GM18858 (cell line): Measurements from ENCODE around the gene ULK4.
"Not testable (repeated sequence)": the region's sequence is repeated elsewhere in the genome, so short reads cannot be mapped to it uniquely, and the experiment has no call there.

ENCODE experiments used
- ATAC-seq: cut with Tn5 transposase; IDR thresholded peaks from one replicate; pipeline ENCODE4 v1.9.1; 2021; ENCODE audit not compliant: unreplicated experiment

Gene ULK4

DNA sequence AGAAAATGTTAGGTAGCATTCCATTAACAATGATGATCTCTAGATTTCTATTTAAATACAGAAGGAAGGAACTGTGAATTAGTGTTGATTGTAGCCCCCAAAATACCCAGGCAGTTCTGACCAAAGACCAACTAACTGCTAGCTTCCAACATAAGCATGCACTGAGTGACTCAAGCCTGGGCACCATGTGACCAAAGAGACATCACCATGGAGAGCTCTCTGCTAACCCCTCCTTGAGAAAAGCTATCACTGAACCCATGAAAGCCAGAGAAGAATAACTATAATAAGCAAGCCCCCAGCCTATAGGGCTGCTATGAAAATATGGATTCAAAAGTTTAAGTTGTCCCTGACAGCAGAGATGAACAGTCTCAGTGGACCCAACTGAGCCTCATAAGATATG is 310.2 kb downstream of the ULK4 start:
- ATAC-seq: no peak

DNA sequence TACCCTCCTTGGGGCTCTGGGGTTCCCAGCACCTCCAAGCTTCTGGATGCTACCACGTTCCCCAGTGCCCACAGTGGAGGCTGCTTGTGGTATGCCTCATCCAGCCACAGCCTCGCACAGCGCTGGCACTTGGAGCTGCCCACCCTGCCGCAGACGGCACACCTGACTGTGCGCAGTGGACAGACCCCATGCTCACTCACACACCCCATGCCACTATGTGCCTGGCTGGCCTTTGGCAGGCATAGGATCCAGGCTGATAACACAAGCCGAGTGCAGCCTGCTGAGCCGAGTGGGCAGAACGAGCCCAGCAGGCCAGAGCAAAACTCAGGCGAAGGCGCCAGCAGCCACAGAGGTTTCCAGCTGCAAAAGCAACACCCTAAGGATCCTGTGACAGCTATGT is 311.5 kb downstream of the ULK4 start:
- no peak for ATAC-seq

DNA sequence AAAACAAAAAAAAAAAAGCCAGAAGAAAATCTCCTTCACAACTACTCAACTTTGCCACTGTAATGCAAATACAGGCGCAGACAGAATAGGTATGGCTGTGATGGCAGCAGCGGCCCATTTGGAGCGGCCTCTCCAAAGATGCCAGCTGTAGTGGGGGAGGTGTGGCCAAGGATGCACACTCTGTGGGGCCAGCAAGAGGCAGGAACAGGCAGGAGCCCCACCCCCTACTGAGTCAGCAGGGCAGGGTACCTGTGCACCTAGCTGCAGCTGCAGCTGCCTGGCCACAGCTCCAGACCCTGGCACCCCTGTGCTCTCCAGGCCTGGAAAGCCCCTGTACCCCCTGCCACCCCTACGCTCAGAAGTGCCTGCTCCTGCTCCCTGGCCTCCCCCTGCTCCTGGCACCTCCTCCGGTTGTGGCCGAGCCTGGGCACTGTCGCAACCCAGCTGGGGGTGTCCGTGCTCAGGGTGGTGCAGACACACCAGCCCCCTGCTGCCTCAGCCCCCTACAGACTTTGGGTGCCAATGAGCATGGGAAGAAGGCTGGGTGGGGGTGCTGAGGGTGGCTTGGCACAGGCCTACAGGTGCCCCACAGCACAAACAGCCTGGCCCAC is 312.7 kb downstream of the ULK4 start:
- no peak for ATAC-seq

DNA sequence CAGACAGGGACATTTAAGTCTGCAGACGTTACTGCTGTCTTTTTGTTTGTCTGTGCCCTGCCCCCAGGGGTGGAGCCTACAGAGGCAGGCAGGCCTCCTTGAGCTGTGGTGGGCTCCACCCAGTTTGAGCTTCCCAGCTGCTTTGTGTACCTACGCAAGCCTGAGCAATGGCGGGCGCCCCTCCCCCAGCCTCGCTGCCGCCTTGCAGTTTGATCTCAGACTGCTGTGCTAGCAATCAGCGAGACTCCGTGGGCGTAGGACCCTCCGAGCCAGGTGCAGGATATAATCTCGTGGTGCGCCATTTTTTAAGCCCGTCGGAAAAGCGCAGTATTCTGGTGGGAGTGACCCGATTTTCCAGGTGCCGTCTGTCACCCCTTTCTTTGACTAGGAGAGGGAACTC is 314.2 kb downstream of the ULK4 start:
- ATAC-seq: not testable (repeated sequence)

DNA sequence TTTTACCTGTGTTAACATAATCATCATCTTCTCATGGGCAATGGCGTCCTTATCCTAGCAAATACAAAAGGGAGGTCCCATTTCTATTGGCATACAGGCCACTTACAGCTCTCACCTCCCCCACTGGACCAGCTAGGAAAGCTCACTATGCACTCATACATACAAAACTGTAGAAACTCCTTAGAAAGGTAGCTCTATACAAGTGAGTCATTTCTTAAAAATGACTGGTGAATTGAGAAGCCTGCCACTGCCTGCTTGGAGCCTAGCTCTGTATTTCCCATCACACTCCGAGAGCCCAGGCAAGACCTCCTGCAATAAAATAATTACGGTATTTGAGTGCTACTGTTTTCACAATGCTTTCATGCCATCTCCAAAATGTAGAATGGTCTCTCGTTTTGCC is 321.8 kb downstream of the ULK4 start:
- no peak for ATAC-seq

DNA sequence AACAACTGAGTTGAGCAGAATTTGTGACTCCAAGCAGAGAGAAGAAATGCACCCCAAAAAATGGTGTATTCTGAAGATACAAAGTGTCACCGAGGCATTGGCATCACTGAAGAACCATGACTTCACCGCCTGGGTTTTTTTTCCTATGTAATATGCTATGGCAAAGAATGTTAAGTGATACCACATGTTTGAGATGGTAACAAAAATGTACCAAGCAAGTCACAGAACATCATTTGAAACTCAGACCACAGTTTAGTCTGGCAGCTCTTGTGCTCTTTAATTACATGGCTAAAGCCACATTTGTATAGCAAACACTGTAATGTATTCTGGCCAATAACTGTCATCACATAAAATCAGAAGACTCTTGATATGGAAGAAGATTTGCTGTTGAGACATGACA is 323.5 kb downstream of the ULK4 start:
- no peak for ATAC-seq

DNA sequence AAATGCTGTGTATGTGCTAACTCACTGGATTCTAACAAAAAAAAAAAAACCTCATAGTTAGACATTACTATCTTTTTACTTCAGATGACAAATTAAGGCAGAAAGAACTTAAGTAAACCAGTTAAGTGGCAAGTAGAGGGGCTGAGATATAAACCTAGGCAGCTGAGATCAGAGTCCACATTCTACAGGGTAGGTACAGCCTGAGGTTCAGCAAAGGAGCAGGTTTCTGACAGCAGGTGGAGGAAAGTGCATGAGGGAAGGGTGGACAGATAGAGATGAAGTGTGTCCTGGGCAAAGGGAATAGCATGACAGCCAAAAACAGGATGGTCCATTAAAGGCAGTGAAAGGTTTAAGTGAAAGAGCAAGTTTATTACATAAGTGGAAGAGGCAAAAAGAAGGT is 329.2 kb downstream of the ULK4 start:
- no peak for ATAC-seq

DNA sequence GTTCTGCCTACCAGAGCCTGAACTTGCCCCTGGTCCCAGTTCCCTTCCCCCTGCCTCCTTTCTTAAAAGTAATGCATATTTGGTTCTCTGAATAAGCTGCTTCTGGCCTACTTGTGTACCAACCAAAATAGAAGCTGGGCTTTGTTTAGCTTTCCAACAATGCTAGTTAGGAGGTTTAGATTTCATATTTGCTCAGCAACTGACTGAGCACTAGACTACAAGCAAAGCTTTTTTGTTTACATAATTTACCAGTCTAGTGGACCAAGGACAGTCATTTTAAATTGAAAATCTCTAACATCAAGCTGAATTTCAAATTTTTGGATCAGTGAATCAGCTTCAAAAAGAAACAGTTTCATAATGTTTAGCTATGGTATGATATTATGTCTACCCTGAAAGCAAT is 331.2 kb downstream of the ULK4 start:
- no peak for ATAC-seq

DNA sequence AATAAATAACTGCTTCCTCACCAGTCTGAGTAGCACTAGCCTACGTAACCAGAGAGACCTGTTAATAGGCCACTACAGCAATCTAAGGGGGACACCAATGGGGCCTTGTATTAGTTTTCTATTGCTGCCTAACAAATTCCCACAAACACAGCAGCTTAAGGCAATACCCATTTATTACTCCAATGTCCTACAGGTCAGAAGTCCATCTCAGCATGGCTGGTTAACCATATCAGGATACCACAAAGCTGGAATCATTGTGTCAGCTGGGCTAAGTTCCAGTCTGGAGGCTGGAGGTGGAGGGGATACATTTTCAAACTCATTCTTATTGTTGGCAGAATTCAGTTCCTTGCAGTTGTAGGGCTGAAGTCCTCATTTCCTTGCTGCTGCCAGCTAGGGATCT is 331.9 kb downstream of the ULK4 start:
- ATAC-seq: no peak

DNA sequence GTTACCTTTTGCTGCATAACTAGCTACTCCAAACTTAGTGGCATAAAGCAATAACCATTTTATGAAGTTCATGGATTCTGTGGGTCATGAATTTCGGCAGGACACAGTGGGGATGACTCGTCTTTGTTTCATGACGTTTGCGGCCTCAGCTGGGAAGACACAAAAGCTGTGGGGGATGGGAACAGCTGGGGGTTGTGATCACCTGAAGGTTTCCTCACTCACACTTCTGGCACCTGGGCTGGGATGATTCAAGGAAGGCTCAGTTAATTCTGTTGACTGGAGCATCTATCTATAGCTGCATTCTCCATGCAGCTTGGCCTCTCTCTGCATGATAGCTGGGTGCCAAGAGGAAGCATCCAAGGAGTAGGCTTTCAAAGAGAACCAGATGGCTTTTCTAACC is 332.8 kb downstream of the ULK4 start:
- no peak for ATAC-seq

DNA sequence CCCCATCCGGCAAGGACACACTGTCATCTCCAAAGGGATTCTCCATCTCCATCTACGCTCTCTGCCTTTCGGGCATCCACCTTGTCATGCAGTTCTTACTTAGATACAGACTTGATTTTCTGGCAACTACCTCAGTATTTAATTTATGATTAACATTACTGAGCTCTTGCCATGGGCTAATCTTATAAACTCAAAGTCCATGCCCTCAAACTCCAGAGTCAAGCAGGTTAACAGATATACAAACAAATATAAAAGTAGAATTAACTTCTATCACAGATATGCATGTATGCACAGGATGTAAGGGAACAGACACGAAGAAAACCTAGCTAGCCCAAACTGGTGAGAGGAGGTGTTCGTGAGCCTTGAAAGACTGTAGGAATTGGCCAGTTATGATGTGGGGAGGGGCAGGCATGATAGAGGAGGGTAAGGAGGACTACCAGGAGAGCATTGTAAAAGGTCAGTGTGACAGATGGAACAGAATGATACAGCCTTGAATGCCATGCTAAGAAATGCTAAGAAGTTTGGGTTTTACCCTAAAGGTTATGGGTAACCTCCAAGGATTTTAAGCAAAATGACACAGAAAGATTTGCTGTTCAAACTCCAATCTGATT is 334.3 kb downstream of the ULK4 start:
- ATAC-seq: no peak

DNA sequence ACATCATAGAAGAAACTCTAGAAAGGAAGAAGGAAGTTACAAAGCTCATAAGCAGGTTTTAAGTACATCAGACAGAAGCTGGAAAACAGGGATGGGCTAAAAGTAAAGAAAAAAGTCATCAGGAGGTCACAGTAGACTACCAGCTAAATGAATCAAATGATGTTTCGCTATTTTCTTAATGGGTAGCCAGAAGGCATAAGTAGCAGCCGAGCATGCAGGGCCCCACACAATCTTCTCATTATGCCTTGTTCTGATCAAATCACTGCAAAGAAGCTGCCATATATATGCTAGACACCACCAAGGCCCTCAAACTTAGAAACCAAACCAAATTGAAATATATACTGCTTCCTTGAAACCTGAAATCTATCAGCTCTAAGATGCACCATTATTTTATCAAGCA is 349.1 kb downstream of the ULK4 start:
- no peak for ATAC-seq

DNA sequence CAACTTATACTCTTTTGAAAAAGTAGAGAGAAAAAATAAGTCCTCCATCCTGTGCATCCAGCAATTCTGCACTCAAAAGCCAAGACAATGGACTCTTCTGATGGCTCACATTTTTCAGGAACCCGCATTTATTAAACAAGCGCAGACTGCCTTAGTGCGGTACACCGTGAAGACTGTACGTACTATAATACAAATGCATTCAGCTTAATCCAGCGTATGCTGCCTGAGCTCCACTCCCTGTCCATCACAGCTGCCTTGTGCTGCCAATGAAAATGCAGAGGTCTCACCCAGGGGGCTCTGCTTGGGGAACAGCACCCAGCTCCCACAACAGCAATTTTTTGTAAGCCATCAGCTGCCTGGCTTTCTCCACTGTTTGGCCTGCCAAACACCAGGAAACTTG is 350.9 kb downstream of the ULK4 start:
- ATAC-seq: no peak

DNA sequence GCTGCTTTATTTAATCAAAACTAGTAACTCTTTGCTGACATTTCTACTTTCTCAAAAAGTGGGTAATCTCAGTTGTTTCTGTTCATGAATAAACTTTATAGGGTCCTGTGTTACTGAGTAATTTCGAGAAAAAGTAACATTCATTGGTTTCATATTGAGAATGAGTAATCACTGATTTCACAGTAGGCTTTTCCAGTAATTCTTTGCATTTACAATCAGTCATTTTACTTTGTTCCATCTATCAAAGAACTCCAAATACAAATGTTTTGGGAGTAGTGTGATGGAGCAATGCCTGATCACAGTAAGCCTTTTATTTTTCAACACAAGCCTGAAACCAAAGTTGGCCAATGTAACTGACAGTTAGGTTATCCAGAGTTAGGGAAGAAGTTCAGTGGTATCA is 353.6 kb downstream of the ULK4 start:
- ATAC-seq: peak; percentile 51

DNA sequence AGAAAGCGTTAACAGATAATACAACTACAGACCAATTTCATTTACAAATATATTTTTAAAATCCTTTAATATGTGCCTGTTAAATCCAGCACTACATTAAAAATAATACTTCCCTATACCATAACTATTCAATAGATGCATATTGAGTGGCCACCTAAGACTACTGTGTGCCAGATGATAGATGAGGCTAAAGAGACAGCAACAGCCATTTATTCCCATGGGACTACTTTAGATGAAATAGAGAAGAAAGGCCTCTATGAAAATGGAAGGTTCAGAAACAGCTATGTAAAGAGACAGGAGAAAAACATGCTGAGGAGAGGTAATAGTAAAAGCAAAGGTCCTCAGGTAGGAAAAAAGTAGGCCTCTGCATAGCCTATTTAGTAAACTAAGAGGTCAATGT is 358.1 kb downstream of the ULK4 start:
- ATAC-seq: no peak

DNA sequence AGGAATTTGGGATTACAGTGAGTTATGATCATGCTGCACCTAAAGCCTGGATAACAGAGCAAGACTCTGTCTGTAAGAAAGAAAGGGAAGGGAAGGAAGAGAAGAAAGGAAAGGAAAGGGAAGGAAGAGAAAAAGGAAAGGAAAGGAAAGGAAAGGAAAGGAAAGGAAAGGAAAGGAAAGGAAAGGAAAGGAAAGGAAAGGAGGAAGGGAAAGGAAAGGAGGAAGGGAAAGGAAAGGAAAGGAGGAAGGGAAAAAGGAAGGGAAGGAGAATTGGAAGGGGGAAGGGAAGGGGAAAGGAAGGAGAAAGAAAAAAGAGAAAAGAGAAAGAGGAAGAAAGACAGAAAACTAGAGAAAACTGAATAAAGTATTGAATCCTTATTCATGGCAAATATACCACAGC is 359.8 kb downstream of the ULK4 start:
- ATAC-seq: no peak

DNA sequence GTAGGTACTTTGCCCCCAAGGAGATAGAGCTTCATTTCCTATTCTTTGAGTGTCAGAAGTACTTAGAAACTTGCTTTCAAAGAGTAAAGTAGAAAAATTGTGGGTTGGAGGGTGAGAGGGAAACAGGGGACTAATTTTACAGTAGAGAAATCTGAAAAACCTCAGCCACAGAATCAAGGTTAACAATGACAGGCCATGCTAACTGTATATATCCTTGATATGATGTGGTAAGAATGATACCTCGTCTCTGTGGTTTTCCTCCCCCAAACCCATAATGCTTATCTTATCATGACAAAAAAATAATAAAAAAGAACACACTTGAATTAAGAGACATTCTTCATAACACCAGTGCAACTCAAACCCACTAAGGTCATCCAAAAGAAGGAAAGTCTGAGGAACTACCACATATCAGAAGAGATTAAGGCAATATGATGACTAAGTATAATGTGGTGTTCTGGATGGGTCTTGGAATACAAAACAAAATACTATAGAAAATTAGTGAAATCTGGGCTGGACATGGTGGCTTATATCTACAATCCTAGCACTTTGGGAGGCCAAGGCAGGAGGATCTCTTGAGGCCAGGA is 360.4 kb downstream of the ULK4 start:
- ATAC-seq: no peak

DNA sequence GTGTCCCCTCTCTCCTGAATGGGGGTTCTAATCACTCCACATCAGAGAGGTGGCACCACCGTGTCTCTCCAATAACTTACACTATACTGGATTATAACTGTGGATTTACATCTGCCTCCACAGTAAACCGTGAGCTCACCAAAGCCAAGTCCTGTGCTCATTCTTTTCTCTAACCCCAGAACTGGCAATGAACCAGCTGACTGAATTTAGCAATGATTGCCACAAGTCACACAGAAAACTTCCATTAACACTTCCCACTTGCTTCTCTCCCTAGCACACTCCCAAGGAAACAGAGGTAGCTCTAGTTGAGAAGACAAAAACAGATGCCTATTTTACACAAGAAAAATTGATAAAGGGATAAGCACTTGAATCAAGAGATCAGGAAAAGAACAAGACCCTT is 361.3 kb downstream of the ULK4 start:
- ATAC-seq: no peak

DNA sequence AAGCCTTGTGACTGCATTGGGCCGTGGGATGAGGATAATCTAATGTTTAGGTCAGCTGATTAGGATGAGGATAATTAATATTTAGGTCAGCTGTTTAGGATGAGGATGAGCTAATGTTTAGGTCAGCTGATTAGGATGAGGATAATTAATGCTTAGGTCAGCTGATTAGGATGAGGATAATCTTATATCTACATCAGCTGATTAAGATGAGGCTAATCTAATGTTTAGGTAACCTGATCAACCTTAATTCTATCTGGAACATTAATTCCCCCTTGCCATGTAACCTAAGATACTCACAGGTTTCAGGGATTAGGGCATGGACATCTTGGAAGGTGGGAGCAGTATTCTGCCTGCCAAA is 362.8 kb downstream of the ULK4 start:
- no peak for ATAC-seq

DNA sequence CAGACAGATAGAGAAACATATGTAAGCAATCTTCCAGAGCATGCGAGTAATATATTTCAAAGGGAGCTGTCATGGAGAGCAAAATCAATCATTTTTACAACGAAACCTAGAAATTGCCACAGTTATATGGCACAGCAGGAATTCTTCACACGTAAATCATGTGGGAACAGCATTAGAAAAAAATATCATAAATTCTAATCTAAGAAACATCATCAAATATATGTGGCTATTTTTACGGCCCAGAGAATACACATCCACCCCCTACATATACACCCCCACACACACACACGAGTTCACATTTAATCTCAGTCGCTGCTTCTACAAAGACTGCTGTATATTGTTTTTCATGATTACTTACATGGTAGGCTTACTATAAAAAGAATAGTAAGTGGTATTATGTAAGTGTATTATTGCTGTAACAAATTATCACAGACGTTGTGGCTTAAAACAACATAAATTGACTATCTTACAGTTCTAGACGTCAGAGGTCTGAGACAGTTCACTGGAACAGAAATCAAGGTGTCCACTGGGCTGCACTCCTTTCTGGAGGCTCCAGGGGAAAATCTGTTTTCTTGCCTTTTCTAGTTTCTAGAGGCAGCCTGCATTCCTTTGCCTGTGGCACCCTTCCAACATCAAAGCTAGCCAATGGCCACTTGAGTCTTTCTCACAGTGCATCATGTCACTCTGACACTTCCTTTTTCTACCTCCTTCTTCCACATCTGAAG is 363.3 kb downstream of the ULK4 start:
- ATAC-seq: no peak

DNA sequence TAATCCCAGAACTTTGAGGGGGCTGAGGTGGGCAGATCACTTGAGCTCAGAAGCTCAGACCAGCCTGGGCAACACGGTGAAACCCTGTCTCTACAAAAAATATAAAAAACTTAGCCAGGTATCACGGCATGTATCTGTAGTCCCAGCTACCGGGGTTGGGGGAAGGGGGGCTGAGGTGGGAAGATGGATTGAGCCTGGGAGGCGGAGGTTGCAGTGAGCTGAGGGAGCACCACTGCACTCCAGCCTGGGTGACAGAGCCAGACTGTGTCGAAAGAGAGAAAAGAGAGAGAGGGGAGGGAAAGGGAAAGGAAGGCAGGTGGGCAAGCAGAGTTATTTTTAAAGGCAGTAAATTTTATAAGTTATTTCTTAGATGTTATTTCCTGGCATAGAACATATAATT is 368.1 kb downstream of the ULK4 start:
- ATAC-seq: no peak

DNA sequence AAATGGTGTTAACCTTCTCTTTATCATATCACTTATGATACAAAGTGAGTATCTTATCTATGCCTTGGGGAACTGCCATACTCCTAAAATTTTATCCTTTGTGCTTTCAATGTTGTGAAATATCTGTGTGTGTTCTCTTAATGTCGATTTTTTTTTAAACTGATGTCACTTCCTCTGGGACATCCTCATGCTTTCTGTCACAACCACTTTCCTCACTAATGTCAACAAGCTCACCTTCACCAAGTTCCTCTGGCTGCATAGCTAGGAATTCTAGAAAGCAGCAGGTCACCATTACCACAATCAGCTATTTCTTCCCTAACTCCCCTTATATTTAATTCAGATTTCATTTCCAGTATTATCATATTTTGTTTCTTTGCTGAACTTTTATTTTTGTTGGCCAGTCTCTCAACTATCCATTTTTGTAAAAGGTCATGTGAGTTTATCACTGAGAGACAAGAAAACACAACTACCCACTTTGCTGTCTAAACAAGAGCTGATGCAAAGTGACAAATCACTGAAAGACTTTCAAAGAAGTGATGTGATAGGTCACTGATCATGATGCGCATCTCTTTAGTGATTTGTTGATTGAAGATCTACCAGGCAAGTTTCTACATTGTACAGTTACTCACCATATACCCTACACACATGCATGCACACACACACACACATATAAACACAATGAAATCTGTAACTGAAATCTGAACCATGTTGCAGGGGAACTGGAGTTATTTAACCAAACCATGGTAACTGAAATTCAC is 369.0 kb downstream of the ULK4 start:
- no peak for ATAC-seq
